ENCODE data around the gene MEOX2.
A peak's percentile ranks its signal among the peaks of the same experiment; 100 is the strongest.

Gene MEOX2

GRCh38 chr7:15688279-15688626, 1.8 kb upstream of the MEOX2 start:
- Histone ChIP-seq H3K4me3 (ENCODE audit: low read depth in 1 of 2, low read length in 2 of 2) (peak overlapping the region; percentile 2 to 65), H3K9ac (ENCODE audit: low read length) (no peak overlapping the region), H3K27me3 (ENCODE audit: control insufficient read depth in 1 of 2, insufficient read depth in 2 of 2, low read length in 2 of 2) (peaks cover 25 to 34% of the 10 kb centered on the region in 2 donors), H3K4me1 (ENCODE audit: insufficient read depth, low read length) (peaks cover 13% of the 10 kb centered on the region), H3K36me3 (ENCODE audit: insufficient read depth, low read length) (no peaks in the 10 kb centered on the region), H3K9me3 (ENCODE audit: low read length) (no peaks in the 10 kb centered on the region), H3K27ac (ENCODE audit: low read depth, low read length) (no peak overlapping the region)

DNA sequence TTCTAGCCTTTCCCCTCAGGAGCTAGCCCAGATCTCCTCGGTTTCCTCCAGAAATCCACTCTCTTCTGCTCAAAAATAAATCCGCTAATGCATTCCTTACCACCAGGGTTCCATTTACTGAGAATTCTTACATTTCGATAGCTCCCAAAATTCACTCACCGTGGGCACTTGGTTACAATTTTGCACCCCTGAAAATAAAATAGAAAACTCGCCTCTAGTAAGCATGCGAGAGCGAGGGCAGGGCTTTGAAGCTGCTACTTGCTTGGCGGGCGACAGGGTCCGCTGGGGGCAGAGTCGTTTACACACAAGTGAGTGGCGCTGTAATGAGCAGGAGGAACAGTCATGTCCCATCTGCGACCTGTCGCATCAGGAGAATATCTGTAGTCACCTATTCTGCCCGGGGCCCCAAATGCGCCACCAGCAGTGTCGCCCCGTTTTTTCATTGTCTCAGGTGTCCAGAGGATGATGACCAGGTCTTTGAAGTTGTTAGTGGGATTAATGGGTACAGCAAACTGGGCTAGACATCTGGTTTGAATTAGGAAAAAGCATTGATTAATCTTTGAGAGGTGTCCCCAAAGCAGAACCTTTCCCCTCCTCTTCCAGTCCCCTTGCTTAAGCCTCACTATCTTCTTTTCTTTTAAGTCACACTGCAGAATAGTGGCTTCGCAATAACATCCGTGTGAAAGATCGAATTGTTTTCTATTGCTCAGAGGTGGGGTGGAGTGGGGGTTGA, 1.2 kb upstream of the MEOX2 start:
- Histone ChIP-seq H3K9me3 (ENCODE audit: low read length) (no peaks in the 10 kb centered on the region), H3K27me3 (ENCODE audit: control insufficient read depth in 1 of 2, insufficient read depth in 2 of 2, low read length in 2 of 2) (peaks cover 25 to 38% of the 10 kb centered on the region in 2 donors), H3K4me1 (ENCODE audit: insufficient read depth, low read length) (peaks cover 13% of the 10 kb centered on the region), H3K9ac (ENCODE audit: low read length) (no peak overlapping the region), H3K4me3 (ENCODE audit: low read depth in 1 of 2, low read length in 2 of 2) (peak overlapping the region in 1 of 2 donors; percentile 65), H3K36me3 (ENCODE audit: insufficient read depth, low read length) (no peaks in the 10 kb centered on the region), H3K27ac (ENCODE audit: low read depth, low read length) (no peak overlapping the region)

DNA sequence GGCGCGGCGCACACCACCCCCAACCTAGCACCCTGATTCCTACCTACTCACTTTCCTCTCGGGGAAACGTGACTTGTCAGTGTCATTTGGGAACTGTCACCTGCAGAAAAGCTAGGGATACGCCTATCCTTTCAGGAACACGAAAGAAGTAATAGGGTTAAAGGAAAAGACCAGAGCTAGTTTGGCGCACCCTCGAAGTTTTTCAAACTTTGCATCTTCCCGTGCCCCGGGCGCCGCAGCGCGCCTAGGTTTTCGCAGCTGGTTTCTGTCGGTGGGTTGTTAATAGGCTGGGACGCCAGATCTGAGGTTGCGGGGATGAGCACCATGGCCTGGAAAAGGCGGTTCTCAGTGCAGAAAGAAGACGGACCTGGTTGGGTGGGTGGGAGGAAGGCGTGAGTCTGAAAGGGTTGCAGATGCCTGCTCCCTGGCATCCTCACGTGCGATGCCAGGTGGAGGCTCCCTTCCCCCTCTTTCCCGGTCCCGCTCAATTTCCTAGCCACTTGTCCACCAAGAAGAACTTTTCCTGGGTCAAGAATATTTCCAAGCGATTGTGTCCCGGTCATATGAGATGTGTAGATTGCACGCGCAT, 568 bp upstream of the MEOX2 start:
- Histone ChIP-seq H3K4me1 (ENCODE audit: insufficient read depth, low read length) (peaks cover 13% of the 10 kb centered on the region), H3K9ac (ENCODE audit: low read length) (no peak overlapping the region), H3K9me3 (ENCODE audit: low read length) (no peaks in the 10 kb centered on the region), H3K4me3 (ENCODE audit: low read depth in 1 of 2, low read length in 2 of 2) (peak overlapping the region; percentile 16 to 65), H3K27me3 (ENCODE audit: control insufficient read depth in 1 of 2, insufficient read depth in 2 of 2, low read length in 2 of 2) (peaks cover 25 to 38% of the 10 kb centered on the region in 2 donors), H3K27ac (ENCODE audit: low read depth, low read length) (no peak overlapping the region), H3K36me3 (ENCODE audit: insufficient read depth, low read length) (no peaks in the 10 kb centered on the region)

- Histone ChIP-seq H3K27me3 (ENCODE audit: control insufficient read depth in 1 of 2, insufficient read depth in 2 of 2, low read length in 2 of 2) (peaks cover 25 to 38% of the 10 kb centered on the region in 2 donors), H3K9ac (ENCODE audit: low read length) (no peak overlapping the region), H3K27ac (ENCODE audit: low read depth, low read length) (peak overlapping the region; percentile 47), H3K4me1 (ENCODE audit: insufficient read depth, low read length) (peaks cover 13% of the 10 kb centered on the region), H3K4me3 (ENCODE audit: low read depth in 1 of 2, low read length in 2 of 2) (peak overlapping the region; percentile 43 to 65), H3K9me3 (ENCODE audit: low read length) (no peaks in the 10 kb centered on the region), H3K36me3 (ENCODE audit: insufficient read depth, low read length) (no peaks in the 10 kb centered on the region)
Observed at GRCh38 chr7:15685358-15686294, 857 bp downstream of the MEOX2 start.

- no peak overlapping the region for H3K27ac ChIP-seq (ENCODE audit: low read depth, low read length)
- H3K4me1 ChIP-seq (ENCODE audit: insufficient read depth, low read length) = peaks cover 13% of the 10 kb centered on the region
- no peaks in the 10 kb centered on the region for H3K36me3 ChIP-seq (ENCODE audit: insufficient read depth, low read length)
- H3K9me3 ChIP-seq (ENCODE audit: low read length) = no peaks in the 10 kb centered on the region
- H3K4me3 ChIP-seq (ENCODE audit: low read depth in 1 of 2, low read length in 2 of 2) = peak overlapping the region; percentile 30 to 65
- H3K9ac ChIP-seq (ENCODE audit: low read length) = no peak overlapping the region
- peaks cover 25 to 38% of the 10 kb centered on the region in 2 donors for H3K27me3 ChIP-seq (ENCODE audit: control insufficient read depth in 1 of 2, insufficient read depth in 2 of 2, low read length in 2 of 2)
Observed at GRCh38 chr7:15684871-15685270, 1.6 kb downstream of the MEOX2 start.

GRCh38 chr7:15684111-15684800, 2.2 kb downstream of the MEOX2 start:
- Histone ChIP-seq H3K27me3 (ENCODE audit: control insufficient read depth in 1 of 2, insufficient read depth in 2 of 2, low read length in 2 of 2) (peaks cover 25 to 38% of the 10 kb centered on the region in 2 donors), H3K4me1 (ENCODE audit: insufficient read depth, low read length) (peaks cover 13% of the 10 kb centered on the region), H3K36me3 (ENCODE audit: insufficient read depth, low read length) (no peaks in the 10 kb centered on the region), H3K9ac (ENCODE audit: low read length) (peak overlapping the region; percentile 13), H3K27ac (ENCODE audit: low read depth, low read length) (no peak overlapping the region), H3K4me3 (ENCODE audit: low read depth in 1 of 2, low read length in 2 of 2) (peak overlapping the region in 1 of 2 donors; percentile 65), H3K9me3 (ENCODE audit: low read length) (no peaks in the 10 kb centered on the region)

- no peak overlapping the region for H3K4me3 ChIP-seq (ENCODE audit: low read depth in 1 of 2, low read length in 2 of 2)
- H3K9ac ChIP-seq (ENCODE audit: low read length) = no peak overlapping the region
- peaks cover 22 to 37% of the 10 kb centered on the region in 2 donors for H3K27me3 ChIP-seq (ENCODE audit: control insufficient read depth in 1 of 2, insufficient read depth in 2 of 2, low read length in 2 of 2)
Observed at GRCh38 chr7:15682751-15683245, 3.7 kb downstream of the MEOX2 start.

GRCh38 chr7:15682111-15682510, 4.4 kb downstream of the MEOX2 start:
- peaks cover 13% of the 10 kb centered on the region for H3K4me1 ChIP-seq (ENCODE audit: insufficient read depth, low read length)
- no peaks in the 10 kb centered on the region for H3K9me3 ChIP-seq (ENCODE audit: low read length)
- peaks cover 21 to 30% of the 10 kb centered on the region in 2 donors for H3K27me3 ChIP-seq (ENCODE audit: control insufficient read depth in 1 of 2, insufficient read depth in 2 of 2, low read length in 2 of 2)
- no peak overlapping the region for H3K4me3 ChIP-seq (ENCODE audit: low read depth in 1 of 2, low read length in 2 of 2)
- no peak overlapping the region for H3K27ac ChIP-seq (ENCODE audit: low read depth, low read length)
- H3K9ac ChIP-seq (ENCODE audit: low read length) = no peak overlapping the region
- H3K36me3 ChIP-seq (ENCODE audit: insufficient read depth, low read length) = no peaks in the 10 kb centered on the region

More at GRCh38 chr7:15682751-15683245, 3.7 kb downstream of the MEOX2 start:
- Histone ChIP-seq H3K9me3 (ENCODE audit: low read length) (no peaks in the 10 kb centered on the region), H3K36me3 (ENCODE audit: insufficient read depth, low read length) (no peaks in the 10 kb centered on the region), H3K27ac (ENCODE audit: low read depth, low read length) (no peak overlapping the region), H3K4me1 (ENCODE audit: insufficient read depth, low read length) (peaks cover 13% of the 10 kb centered on the region)

GRCh38 chr7:15681631-15682030, 4.9 kb downstream of the MEOX2 start:
- Histone ChIP-seq H3K36me3 (ENCODE audit: insufficient read depth, low read length) (no peaks in the 10 kb centered on the region), H3K4me1 (ENCODE audit: insufficient read depth, low read length) (peaks cover 8% of the 10 kb centered on the region), H3K9ac (ENCODE audit: low read length) (no peak overlapping the region), H3K27me3 (ENCODE audit: control insufficient read depth in 1 of 2, insufficient read depth in 2 of 2, low read length in 2 of 2) (peaks cover 16 to 25% of the 10 kb centered on the region in 2 donors), H3K27ac (ENCODE audit: low read depth, low read length) (no peak overlapping the region), H3K9me3 (ENCODE audit: low read length) (no peaks in the 10 kb centered on the region), H3K4me3 (ENCODE audit: low read depth in 1 of 2, low read length in 2 of 2) (no peak overlapping the region)

- Histone ChIP-seq H3K4me3 (ENCODE audit: low read depth in 1 of 2, low read length in 2 of 2) (no peak overlapping the region), H3K27me3 (ENCODE audit: control insufficient read depth in 1 of 2, insufficient read depth in 2 of 2, low read length in 2 of 2) (peaks cover 14 to 20% of the 10 kb centered on the region in 2 donors), H3K9me3 (ENCODE audit: low read length) (no peaks in the 10 kb centered on the region), H3K36me3 (ENCODE audit: insufficient read depth, low read length) (no peaks in the 10 kb centered on the region), H3K4me1 (ENCODE audit: insufficient read depth, low read length) (peaks cover 5% of the 10 kb centered on the region), H3K9ac (ENCODE audit: low read length) (no peak overlapping the region), H3K27ac (ENCODE audit: low read depth, low read length) (no peak overlapping the region)
Observed at GRCh38 chr7:15681186-15681585, 5.3 kb downstream of the MEOX2 start.

Measured in muscle layer of colon (tissue), 2 donors.